HG03558 (cell line): ENCODE data around the gene CCDC28A.
"Not testable (repeated sequence)": the region's sequence is repeated elsewhere in the genome, so short reads cannot be mapped to it uniquely, and the experiment has no call there.

Source experiments
- ATAC-seq: cut with Tn5 transposase; IDR thresholded peaks from one replicate; pipeline ENCODE4 v1.9.1; 2021; ENCODE audit warnings: moderate number of reproducible peaks; ENCODE audit not compliant: unreplicated experiment; ENCODE audit errors: extremely low read depth

CCDC28A gene

GRCh38 chr6:138773177-138774091 lies at the start of gene CCDC28A:
Gene CCDC28A, plus strand, starts transcription at chr6:138773769. Its CDS starts 2,352 bp downstream, at chr6:138776121.
- peak; percentile 85 for ATAC-seq

DNA sequence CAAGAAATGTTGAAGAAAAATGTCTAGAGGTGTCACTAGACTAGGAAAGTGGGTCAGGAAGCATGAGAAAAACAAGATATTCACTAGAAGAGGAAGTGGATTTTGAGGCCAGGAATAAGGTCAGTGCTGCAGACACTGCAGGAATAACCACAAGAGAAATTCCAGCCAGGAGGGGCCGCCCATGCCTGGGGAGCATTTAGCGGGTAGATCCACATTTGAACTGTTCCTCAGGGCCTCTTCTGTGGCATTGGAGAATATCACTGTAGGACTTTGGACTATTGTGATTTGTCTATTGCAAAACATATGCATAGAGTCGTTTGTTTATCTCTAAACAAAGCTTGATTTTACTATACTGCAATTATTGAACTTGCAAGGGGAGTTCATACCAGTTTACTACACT lies 49.6 kb upstream of the CCDC28A start:
- no peak for ATAC-seq

- ATAC-seq = no peak
These were observed 47.4 kb upstream of the CCDC28A start for GRCh38 chr6:138726066-138726756.

- no peak for ATAC-seq
These were observed 46.8 kb upstream of the CCDC28A start for GRCh38 chr6:138726757-138727097.

DNA sequence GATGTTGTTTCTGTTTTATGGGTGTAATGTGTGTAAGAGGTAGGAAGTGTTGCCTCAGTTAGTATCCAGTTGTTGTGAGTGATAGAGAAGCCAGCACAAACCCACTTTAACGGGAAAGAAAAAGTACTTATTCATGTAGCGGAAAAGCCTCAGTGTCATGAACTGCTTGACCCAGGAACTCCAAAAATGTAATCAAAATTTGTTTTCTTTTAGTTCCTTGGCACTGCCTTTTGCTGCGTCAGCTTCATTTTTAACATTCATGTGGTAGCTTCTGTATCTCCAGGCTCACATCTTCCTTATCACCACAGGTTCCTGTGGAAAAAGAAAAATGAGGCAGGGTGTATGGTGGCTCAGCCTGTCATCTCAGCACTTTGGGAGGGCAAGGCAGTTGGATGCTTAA lies 46.4 kb upstream of the CCDC28A start:
- ATAC-seq = no peak

- no peak for ATAC-seq
These were observed 44.9 kb upstream of the CCDC28A start for GRCh38 chr6:138728662-138729061.

DNA sequence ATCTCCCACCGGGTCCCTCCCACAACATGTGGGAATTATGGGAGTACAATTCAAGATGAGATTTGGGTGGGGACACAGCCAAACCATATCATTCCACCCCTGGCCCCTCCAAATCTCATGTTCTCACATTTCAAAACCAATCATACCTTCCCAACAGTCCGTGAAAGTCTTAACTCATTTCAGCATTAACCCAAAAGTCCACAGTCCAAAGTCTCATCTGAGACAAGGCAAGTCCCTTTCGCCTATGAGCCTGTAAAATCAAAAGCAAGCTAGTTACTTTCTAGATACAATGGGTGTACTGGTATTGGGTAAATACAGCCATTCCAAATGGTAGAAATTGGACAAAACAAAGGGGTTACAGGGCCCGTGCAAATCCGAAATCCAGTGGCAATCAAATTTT lies 43.5 kb upstream of the CCDC28A start:
- ATAC-seq = not testable (repeated sequence)

- no peak for ATAC-seq
These were observed 39.0 kb upstream of the CCDC28A start for GRCh38 chr6:138734585-138734984.

DNA sequence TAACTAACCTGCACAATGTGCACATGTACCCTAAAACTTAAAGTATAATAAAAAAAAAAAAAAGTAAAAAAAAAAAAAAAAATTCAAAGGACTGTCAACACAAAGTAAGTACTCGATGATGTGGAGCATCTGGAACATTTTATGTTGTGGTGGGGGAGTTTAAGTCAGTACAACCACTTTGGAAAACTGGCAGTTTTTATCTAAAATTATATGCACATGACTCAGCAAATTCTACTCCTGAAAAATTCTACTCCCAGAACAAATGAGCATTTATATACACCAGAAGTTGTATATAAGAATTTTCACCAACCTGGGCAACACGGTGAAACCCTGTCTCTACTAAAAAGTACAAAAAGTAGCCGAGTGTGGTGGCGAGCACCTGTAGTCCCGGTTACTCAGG lies 36.9 kb upstream of the CCDC28A start:
- ATAC-seq = no peak

- ATAC-seq = no peak
These were observed 21.6 kb upstream of the CCDC28A start for GRCh38 chr6:138752017-138752416.

- no peak for ATAC-seq
These were observed 16.4 kb upstream of the CCDC28A start for GRCh38 chr6:138757136-138757535.

DNA sequence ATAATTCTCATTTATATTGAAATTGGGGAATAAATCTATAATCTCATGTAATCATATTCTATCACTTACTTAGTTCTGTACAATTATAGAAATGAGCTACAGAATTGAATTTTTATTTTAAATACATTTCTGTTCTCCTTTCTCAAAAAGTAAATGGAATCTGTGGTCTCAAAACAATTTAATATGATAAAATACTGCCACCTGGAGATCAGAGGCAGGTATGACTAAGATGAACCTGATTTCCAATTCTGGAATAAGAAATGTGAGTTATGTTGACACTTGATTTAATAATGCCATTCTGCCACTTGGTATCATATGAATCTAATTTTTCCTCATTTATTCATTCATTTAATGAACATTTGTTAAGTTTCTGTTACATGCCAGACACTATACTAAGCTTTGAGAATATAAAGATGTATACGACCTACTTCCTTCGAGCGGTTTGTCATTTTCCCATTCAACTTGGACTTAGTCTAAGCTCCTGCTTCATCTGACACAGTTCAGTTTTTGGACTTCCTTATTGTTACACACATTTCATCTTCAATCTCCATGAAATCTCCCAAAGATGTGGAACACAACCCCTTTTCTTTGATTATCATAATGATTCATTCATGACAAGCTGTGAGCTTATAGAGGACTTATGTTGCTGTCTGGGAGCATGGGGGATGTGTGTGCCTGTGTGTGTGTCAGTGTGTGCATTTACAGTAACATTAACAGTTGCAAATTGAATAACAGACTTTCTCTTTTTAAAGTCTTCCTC lies 7.5 kb upstream of the CCDC28A start:
- ATAC-seq = no peak

DNA sequence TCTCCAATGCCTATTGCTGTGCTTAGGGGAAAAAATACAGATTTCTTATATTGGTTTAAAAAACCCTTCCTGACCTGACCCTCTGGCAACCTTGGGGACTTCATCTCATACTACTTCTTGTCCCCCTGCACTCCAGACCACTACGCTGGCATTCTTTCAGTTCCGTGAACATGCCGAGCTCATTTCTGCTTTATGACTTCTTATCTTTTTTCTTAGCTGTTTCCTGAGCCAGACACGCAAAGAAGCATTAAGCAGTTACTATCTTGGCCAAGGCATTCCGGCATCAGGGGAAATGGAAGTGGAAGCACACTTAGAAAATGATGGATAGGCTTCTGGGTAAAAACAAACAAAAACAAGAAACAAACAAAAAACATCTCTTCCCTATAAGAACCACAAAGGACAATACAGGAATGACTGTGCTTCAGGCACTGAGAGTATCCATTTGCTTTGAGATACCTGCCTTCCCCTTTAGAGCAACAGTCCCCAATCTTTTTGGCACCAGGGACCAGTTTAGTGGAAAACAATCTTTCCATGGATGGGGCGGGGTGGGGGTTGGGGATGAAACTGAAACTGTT lies 4.4 kb upstream of the CCDC28A start:
- no peak for ATAC-seq

DNA sequence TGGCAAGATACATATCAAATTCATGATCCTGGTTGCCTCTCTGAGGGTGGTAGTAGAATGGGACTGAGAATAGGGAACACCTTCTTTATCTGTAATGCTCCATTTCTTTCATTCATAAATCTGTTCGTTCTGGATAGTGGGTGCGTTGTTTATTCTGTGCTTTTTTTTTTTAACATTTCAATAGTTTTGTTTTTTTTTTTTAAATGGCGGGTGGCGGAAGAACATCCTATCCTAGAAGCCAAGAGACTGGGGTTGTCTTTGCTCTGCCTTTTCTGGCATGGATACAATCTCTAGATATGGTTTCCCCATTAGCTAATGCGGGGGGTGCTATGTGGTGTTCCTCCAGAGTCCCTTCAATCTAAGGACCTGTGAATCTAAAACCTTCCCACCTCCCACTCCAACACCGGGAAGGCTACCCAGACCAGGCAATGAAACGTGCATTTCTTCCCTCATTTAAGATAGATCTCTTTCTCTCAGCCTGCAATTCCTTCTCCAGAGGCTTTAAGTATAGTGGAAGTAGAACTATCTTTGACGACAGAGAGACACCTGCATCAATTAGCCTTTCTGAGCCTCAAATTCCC lies 883 bp upstream of the CCDC28A start:
- no peak for ATAC-seq

- ATAC-seq = no peak
These were observed 801 bp downstream of the CCDC28A start for GRCh38 chr6:138774370-138774769.

GRCh38 chr6:138776659-138777058 lies 3.1 kb downstream of the CCDC28A start:
- ATAC-seq = no peak

GRCh38 chr6:138778331-138778730 lies 4.8 kb downstream of the CCDC28A start:
- no peak for ATAC-seq

- no peak for ATAC-seq
These were observed 8.7 kb downstream of the CCDC28A start for GRCh38 chr6:138782243-138782642.

GRCh38 chr6:138785079-138785478 lies 11.5 kb downstream of the CCDC28A start:
- no peak for ATAC-seq

- ATAC-seq = no peak
These were observed 12.4 kb downstream of the CCDC28A start for GRCh38 chr6:138785980-138786379.
